HepG2 (cell line): ENCODE data around the gene RIPOR3. TPM values are rescaled to one million over a fixed set of nuclear protein-coding genes. Genes with fewer than 3 reads are reported as not detected.

ENCODE experiments used
- ATAC-seq: fragments of 200-7000 bp; cut with Tn5 transposase; 3 replicates; pipeline ENCODE4 v1.9.1; 2020; ENCODE audit warnings: mild to moderate bottlenecking, moderate library complexity
- BruUV-seq: library from RNA; stranded (reverse); fragments of 400-500 nt; replicated peaks from 2 replicates; lab custom pipeline; 2021; lab: Mats Ljungman, UMichigan
- CTCF ChIA-PET: fragments of 300-600 bp; formaldehyde crosslinking; extraction: SDS; loops from one replicate; lab custom pipeline; 2021; ENCODE audit warnings: low total read pairs, inconsistent platforms, low intra/inter-chr PET ratio; lab: Yijun Ruan, JAX
- POLR2A ChIA-PET: fragments of 350-600 bp; sonication (Branson Sonifier 250); formaldehyde crosslinking; loops from one replicate; lab custom pipeline; 2020; ENCODE audit warnings: antibody characterized with exemption, inconsistent platforms; lab: Yijun Ruan, JAX
- DNase-seq: peaks from one replicate; pipeline ENCODE4 v3.0.0-alpha.2; 2015; ENCODE audit warnings: low spot score
- FAIRE-seq: peaks from 3 replicates; lab custom pipeline; 2011; peaks lifted over from hg19 to GRCh38; lab: Jason Lieb, UNC
- H2AFZ ChIP-seq: one replicate; pipeline ENCODE4 v1.6.1; 2011; ENCODE audit warnings: low read length, inconsistent platforms
- H3K27ac ChIP-seq: fragments of 300-600 bp; 3 replicates; pipeline ENCODE4 v1.8.0; 2011; ENCODE audit warnings: mixed run types, mild to moderate bottlenecking, mixed read lengths, low read length, inconsistent platforms; ENCODE audit not compliant: insufficient read depth; ENCODE audit errors: extremely low read length
- H3K27me3 ChIP-seq, 2 experiments: fragments of 200-600 bp in 1 of 2; 2 replicates in 1 of 2; 3 replicates in 1 of 2; pipeline versions ENCODE4 v1.6.0 to v1.8.0; 2011; ENCODE audit warnings: low read length in 2 of 2, mild to moderate bottlenecking in 2 of 2, moderate library complexity in 2 of 2, inconsistent platforms in 1 of 2; ENCODE audit not compliant: insufficient read depth in 2 of 2, control insufficient read depth in 1 of 2
- H3K36me3 ChIP-seq, 2 experiments: fragments of 200-600 bp in 1 of 2; replicated peaks in 1 of 2; 2 replicates in 1 of 2; 3 replicates in 1 of 2; pipeline versions ENCODE4 v1.5.1 to v1.8.0; 2011; ENCODE audit warnings: low read length in 2 of 2, inconsistent platforms in 1 of 2; ENCODE audit not compliant: insufficient read depth in 2 of 2, control insufficient read depth in 1 of 2
- H3K4me1 ChIP-seq: 2 replicates; pipeline ENCODE4 v1.5.1; 2012; ENCODE audit warnings: low read length, inconsistent platforms; ENCODE audit not compliant: insufficient read depth
- H3K4me2 ChIP-seq: 2 replicates; pipeline ENCODE4 v1.6.0; 2011; ENCODE audit warnings: low read depth, low read length, inconsistent platforms
- H3K4me3 ChIP-seq, 3 experiments: fragments of 200-600 bp in 1 of 3; sonication (generic), shearing (Covaris generic) in 1 of 3; replicated peaks in 1 of 3; 2 replicates each; pipeline ENCODE4 v1.5.1; 2011 to 2016; ENCODE audit warnings: low read length in 3 of 3, inconsistent platforms in 2 of 3, low read depth in 2 of 3, mild to moderate bottlenecking in 2 of 3, control low read depth in 1 of 3, mixed read lengths in 1 of 3; ENCODE audit not compliant: insufficient read depth in 1 of 3
- H3K79me2 ChIP-seq: one replicate; pipeline ENCODE4 v1.6.1; 2011; ENCODE audit warnings: low read length, inconsistent platforms; ENCODE audit not compliant: insufficient read depth
- H3K9ac ChIP-seq: 2 replicates; pipeline ENCODE4 v1.6.0; 2011; ENCODE audit warnings: mild to moderate bottlenecking, low read depth, low read length, inconsistent platforms; ENCODE audit not compliant: insufficient read depth
- H3K9me3 ChIP-seq: 2 replicates; pipeline ENCODE4 v1.5.1; 2012; ENCODE audit warnings: mild to moderate bottlenecking, low read length
- H4K20me1 ChIP-seq: 2 replicates; pipeline ENCODE4 v1.6.0; 2011; ENCODE audit warnings: inconsistent platforms, mild to moderate bottlenecking, low read length, moderate library complexity; ENCODE audit not compliant: insufficient read depth
- HOXA3 ChIP-seq: sonication (generic); formaldehyde crosslinking; IDR thresholded peaks from 2 replicates; pipeline ENCODE4 v1.5.0; 2020; ENCODE audit warnings: missing genetic modification reagents
- TBX3 ChIP-seq: fragments of 450-650 bp; IDR thresholded peaks from 2 replicates; pipeline ENCODE4 v1.6.1; 2017; ENCODE audit warnings: antibody characterized with exemption, mild to moderate bottlenecking, inconsistent platforms, borderline replicate concordance
- ZNF12 ChIP-seq: sonication (generic); formaldehyde crosslinking; IDR thresholded peaks from 2 replicates; pipeline ENCODE4 v1.5.0; 2020; ENCODE audit warnings: missing genetic modification reagents
- ZNF230 ChIP-seq: sonication (generic); formaldehyde crosslinking; IDR thresholded peaks from 2 replicates; pipeline ENCODE4 v1.4.0; 2020; ENCODE audit warnings: mild to moderate bottlenecking, missing genetic modification reagents
- ZNF232 ChIP-seq: sonication (generic); formaldehyde crosslinking; IDR thresholded peaks from 2 replicates; pipeline ENCODE4 v1.4.0; 2020; ENCODE audit warnings: missing genetic modification reagents, borderline replicate concordance
- ZNF468 ChIP-seq: sonication (generic); formaldehyde crosslinking; IDR thresholded peaks from 2 replicates; pipeline ENCODE4 v1.8.0; 2022; ENCODE audit warnings: mild to moderate bottlenecking, moderate library complexity, missing genetic modification reagents
- ZNF570 ChIP-seq: sonication (generic); formaldehyde crosslinking; IDR thresholded peaks from 2 replicates; pipeline ENCODE4 v1.4.0; 2020; ENCODE audit warnings: mild to moderate bottlenecking, missing genetic modification reagents, borderline replicate concordance
- ZNF615 ChIP-seq: sonication (generic); formaldehyde crosslinking; IDR thresholded peaks from 2 replicates; pipeline ENCODE4 v1.5.0; 2020; ENCODE audit warnings: mild to moderate bottlenecking, missing genetic modification reagents, borderline replicate concordance
- WGBS: methylation state at CpG from one replicate; pipeline ENCODE4 v1.1.6; 2017; ENCODE audit warnings: low lambda C conversion rate; 5-methylcytosine and 5-hydroxymethylcytosine counted together
- in situ Hi-C: cut with HindIII; loops from 2 replicates; pipeline ENCODE4 v1.10.0; 2017; ENCODE audit warnings: low pct_unique_long_range_greater_than_20kb; ENCODE audit not compliant: extremely low pct_ligation_motif_present
- intact Hi-C: fragments of 100-400 bp; cut with micrococcal nuclease; formaldehyde crosslinking; loops from one replicate; pipeline ENCODE4 v1.10.0; 2022; ENCODE audit not compliant: unreplicated experiment
- polyA plus RNA-seq, 8 experiments: library from polyadenylated mRNA; depleted of rRNA in 3 of 8; stranded (reverse) in 7 of 8; unstranded in 1 of 8; fragments of >200 nt; fragmentation: Illumina TruSeq in 4 of 8; extraction: Trizol in 4 of 8; gene quantifications; 2 replicates each; pipeline versions ENCODE4 v1.2.1 to v1.2.3, GENCODE V29; 2011 to 2016; ENCODE audit warnings: low read depth in 4 of 8, missing spikeins in 1 of 8, mixed read lengths in 1 of 8; ENCODE audit not compliant: insufficient read depth in 1 of 8
- total RNA-seq, 5 experiments: library from RNA; depleted of rRNA; stranded (reverse); fragments of >200 nt; fragmentation: Illumina TruSeq; extraction: Trizol; gene quantifications; 2 replicates each; pipeline ENCODE4 v1.2.3, GENCODE V29; 2016; ENCODE audit warnings: low read depth in 1 of 5
- TF ChIP-seq, protein P1 (sequence below): sonication (generic); formaldehyde crosslinking; IDR thresholded peaks from 2 replicates; pipeline ENCODE4 v1.5.0; 2020; ENCODE audit warnings: missing genetic modification reagents, mild to moderate bottlenecking, borderline replicate concordance

The RIPOR3 gene
- total and polyA plus RNA-seq, 2 of the 13 experiments (the other 11 are each of a cell fraction or from before 2014, with no cell fraction given), result 0.18 TPM; not detected in 1

- H3K36me3 ChIP-seq, result no peaks in the 10 kb centered on the region
- H3K9ac ChIP-seq, result no peak overlapping the region
- 67% methylated on average over 1 of the region's 1 CpG for WGBS
- no peak overlapping the region for H2AFZ ChIP-seq
- H3K27ac ChIP-seq, result no peak overlapping the region
- TF ChIP-seq TBX3 (no peak), ZNF230 (CRISPR knock-in tag) (no peak), ZNF570 (CRISPR knock-in tag) (no peak), ZNF615 (CRISPR knock-in tag) (no peak), HOXA3 (CRISPR knock-in tag) (no peak)
- TF ChIP-seq, all 625 proteins: peak for 0
- Histone ChIP-seq H3K4me2 (no peak overlapping the region), H3K9me3 (no peaks in the 10 kb centered on the region), H3K4me1 (peaks cover 33% of the 10 kb centered on the region), H3K4me3 (no peak overlapping the region), H3K27me3 (peaks cover 8 to 21% of the 10 kb centered on the region in 2 experiments; a peak in 4 of 5 replicates), H4K20me1 (no peaks in the 10 kb centered on the region), H3K79me2 (no peaks in the 10 kb centered on the region)
- ChIA-PET CTCF (no interaction called here), POLR2A (no interaction called here)
- no peak for ATAC-seq
- FAIRE-seq, result no peak
- intact Hi-C loops (no loop called here), in situ Hi-C loops (no loop called here)
- DNase-seq, result no peak
- no TSS peak for BruUV-seq
These were observed 13.6 kb upstream of the RIPOR3 start for GRCh38 chr20:50704971-50705370.

GRCh38 chr20:50704514-50704913, 13.2 kb upstream of the RIPOR3 start:
- FAIRE-seq (no peak), ATAC-seq (no peak), DNase-seq (no peak)
- Histone ChIP-seq H3K9ac (no peak overlapping the region), H3K27ac (no peak overlapping the region), H3K4me3 (no peak overlapping the region), H3K27me3 (peaks cover 8 to 24% of the 10 kb centered on the region in 2 experiments; a peak in 4 of 5 replicates), H3K4me2 (no peak overlapping the region), H3K9me3 (no peaks in the 10 kb centered on the region), H3K4me1 (peaks cover 33% of the 10 kb centered on the region), H4K20me1 (no peaks in the 10 kb centered on the region), H3K79me2 (no peaks in the 10 kb centered on the region), H3K36me3 (no peaks in the 10 kb centered on the region), H2AFZ (no peak overlapping the region)
- in situ Hi-C loops, result no loop called here
- 38% methylated on average over 4 of the region's 4 CpGs for whole genome bisulfite sequencing
- intact Hi-C loops, result no loop called here
- ChIA-PET CTCF (no interaction called here), POLR2A (interaction anchor here (0.8 kb wide), 1 partner anchor 27 kb away, joined by 3 read pairs; the partner anchor contains the start of gene PARD6B)
- no peak for TF ChIP-seq ZNF12
- TF ChIP-seq ZNF468 (CRISPR knock-in tag), result no peak
- TF ChIP-seq, protein P1, sequence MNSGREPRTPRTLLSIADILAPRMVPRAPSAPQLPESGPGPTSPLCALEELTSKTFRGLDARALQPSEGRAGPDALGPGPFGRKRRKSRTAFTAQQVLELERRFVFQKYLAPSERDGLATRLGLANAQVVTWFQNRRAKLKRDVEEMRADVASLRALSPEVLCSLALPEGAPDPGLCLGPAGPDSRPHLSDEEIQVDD (CRISPR knock-in tag), result no peak
- no peak for TF ChIP-seq ZNF232 (CRISPR knock-in tag)
- no TSS peak for BruUV-seq
